DMS114 treated with DMSO at 0.1 percent for 48 hours (cell line): Measurements from ENCODE around the gene APRT.
"Not testable (repeated sequence)": the region's sequence is repeated elsewhere in the genome, so short reads cannot be mapped to it uniquely, and the experiment has no call there.

Experiments used
- DNase-seq: peaks from one replicate; lab custom pipeline; 2025; ENCODE audit not compliant: unreplicated experiment; lab: John Stamatoyannopoulos, UW

The APRT gene

GRCh38 chr16:88823646-88824045 lies 11.9 kb upstream of the APRT start:
- DNase-seq = not testable (repeated sequence)

DNA sequence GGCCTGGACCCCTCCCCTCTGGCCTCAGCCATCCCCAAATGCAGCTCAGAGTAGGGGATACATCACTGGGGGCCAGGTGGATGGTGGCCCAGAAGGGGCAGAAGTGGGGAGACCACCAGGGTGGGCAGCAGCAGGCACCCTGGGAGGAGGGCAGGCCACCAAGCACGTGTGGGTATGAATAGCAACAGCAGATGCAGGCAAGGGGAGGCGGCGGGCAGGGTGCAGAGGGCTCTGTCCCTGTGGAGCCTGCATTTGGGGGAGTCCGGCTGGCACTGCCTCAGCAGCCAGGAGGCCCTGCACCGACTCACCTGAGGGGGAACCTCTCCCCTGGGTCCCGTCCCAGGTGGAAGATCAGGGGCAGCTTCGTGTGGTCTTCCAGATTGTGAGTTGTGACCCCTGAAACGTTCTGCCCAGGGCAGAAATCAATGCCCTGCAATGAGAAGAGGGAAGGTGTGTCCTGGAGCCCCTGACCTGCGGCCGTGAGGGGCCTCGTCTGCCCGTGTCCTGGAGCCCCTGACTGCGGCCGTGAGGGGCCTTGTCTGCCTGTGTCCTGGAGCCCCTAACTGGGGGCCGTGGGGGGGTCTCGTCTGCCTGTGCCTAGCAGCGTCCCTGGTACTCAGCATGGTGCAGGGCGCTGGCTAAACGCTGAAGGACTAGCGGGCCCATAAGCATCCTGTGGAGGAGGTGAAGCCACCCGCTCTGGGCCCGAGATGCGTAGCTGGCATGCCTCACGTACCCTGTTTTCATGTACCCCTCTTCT lies 10.7 kb upstream of the APRT start:
- no peak for DNase-seq

DNA sequence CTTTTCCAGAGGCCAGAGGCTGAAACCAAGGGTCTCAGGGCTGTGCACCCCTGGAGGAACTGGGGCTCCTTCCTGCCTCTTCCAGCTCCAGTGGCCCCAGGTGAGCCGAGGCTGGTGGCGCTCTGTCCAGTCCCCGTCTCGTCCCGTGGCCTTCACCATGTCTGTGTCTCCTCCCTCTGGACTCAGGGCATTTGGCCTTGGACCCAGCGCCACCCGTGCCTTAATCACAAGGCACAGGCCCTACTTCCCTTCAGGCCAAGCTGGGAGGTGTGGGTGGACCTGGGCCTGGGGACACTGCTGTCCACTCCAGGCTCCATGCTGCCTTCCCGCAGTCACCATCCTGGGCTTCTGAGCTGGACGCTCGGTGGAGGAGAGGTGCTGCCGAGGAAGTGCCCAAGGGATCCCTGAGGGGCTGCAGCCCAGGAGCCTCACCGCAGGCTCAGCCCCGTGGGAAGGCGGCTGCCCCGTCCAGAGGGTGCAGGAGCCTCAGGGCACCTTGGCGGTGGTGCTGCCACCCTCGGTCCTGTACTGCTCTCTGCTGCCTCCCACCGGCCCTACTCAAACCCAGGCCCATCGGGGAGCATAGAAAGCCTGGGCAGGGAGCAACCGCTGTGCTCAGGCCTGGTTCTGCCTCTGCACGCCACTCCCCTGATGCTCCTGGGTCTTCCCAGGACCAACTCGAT lies 9.6 kb upstream of the APRT start:
- DNase-seq = no peak

DNA sequence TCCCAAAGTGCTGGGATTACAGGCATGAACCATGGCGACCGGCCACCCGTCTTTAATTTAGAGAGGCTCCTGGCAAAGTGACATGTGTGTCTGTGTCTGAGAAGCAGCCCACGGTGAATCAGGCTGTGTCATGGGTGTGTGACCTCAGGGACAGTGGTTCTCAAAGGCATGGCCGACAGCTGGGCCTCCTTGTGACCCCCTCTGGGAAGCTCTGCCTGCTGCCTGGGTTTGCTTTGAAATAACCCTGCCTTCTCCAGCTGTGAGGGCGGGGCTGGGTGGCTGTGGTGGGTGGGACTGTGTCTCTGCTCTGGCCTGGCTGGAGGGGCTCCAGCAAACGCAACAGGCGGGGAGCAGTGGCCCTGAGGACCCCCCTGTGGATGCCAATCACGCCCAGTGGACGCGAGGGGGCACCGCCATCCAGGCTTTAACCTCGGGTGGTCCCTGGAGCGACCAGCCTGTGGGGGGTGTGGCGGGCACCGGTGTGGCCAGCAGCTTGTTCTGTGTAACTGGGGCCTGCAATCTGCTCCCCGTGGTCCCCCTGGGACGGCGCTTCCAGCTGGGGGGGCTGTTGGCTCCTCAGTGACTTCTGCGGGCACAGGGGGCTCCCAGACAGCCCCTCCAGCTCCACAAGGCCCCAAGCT lies 8.8 kb upstream of the APRT start:
- no peak for DNase-seq

GRCh38 chr16:88819126-88819525 lies 7.4 kb upstream of the APRT start:
- DNase-seq = no peak

GRCh38 chr16:88818575-88818874 lies 6.8 kb upstream of the APRT start:
- no peak for DNase-seq

- no peak for DNase-seq
These were observed 6.3 kb upstream of the APRT start for GRCh38 chr16:88817785-88818574.

DNA sequence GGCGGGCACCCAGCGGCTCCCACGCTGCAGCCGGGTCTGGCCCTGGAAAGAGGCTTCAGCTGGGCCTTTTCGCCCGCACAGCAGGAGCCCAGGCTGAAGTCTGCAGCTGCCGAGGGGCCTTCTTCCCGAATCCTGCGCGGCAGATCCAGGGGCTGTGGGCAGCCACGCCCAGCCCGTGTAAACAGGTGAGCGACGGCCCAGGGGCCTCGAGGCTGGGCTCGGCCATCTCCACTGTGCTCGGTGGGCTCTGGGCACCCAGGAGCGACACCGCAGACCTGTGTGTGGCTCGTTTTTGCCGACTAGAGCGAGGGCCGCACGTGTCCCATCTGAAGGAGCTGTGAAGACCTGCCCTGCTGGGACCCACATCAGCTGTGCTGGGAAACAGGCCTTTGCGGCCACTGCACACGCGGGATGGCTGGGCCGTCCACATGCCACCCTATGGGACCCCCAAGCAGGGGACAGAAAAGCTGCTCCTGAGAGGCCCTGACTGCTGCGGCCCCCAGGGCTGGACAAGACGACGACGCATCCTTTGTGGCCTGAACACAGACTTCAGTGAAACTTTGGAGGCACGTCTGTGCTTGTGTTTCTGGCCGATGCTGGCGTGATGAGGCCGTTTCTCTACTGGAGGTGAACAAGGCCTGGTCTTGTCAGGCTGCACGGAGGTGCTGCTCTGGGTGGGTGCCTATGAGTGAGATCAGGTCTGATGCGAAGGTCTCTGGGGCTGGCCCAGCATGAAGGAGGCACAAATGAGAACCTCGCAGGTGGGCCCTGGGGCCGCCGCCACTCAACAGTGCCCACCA lies 5.2 kb upstream of the APRT start:
- no peak for DNase-seq

- DNase-seq = no peak
These were observed 4.3 kb upstream of the APRT start for GRCh38 chr16:88815901-88816589.

GRCh38 chr16:88815227-88815626 lies 3.5 kb upstream of the APRT start:
- no peak for DNase-seq

- no peak for DNase-seq
These were observed 2.4 kb upstream of the APRT start for GRCh38 chr16:88814144-88814502.

- no peak for DNase-seq
These were observed 1.8 kb upstream of the APRT start for GRCh38 chr16:88813269-88814143.

DNA sequence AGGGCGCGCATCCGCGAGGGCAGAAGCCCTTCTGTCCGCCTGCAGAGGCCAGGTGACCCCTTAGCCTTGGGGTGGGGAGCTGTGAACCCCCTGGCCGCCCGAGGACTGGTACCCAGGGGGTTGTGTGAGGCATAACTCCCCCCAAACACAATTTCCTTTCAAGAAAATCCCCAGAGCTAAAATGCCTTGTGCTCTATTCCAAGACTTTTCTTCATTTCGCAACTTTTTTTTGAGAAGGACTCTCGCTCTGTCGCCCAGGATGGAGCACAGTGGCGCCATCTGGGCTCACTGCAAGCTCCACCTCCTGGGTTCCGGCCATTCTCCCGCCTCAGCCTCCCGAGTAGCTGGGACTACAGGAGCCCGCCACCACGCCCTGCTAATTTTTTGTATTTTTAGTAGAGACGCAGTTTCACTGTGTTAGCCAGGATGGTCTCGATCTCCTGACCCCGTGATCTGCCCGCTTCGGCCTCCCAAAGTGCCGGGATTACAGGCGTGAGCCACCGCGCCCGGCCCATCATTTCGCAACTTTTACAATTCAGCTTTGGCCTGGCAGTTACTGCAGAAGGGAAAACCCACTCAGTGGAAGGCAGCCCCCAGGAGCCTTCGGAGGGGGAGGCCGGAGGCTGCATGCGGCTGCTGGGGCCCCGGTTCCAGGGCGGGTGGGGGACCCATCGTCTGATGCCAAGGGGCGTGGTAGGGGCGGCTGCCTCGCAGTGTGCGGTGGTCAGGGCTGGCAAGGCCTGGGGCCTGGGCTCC lies 963 bp upstream of the APRT start:
- no peak for DNase-seq

DNA sequence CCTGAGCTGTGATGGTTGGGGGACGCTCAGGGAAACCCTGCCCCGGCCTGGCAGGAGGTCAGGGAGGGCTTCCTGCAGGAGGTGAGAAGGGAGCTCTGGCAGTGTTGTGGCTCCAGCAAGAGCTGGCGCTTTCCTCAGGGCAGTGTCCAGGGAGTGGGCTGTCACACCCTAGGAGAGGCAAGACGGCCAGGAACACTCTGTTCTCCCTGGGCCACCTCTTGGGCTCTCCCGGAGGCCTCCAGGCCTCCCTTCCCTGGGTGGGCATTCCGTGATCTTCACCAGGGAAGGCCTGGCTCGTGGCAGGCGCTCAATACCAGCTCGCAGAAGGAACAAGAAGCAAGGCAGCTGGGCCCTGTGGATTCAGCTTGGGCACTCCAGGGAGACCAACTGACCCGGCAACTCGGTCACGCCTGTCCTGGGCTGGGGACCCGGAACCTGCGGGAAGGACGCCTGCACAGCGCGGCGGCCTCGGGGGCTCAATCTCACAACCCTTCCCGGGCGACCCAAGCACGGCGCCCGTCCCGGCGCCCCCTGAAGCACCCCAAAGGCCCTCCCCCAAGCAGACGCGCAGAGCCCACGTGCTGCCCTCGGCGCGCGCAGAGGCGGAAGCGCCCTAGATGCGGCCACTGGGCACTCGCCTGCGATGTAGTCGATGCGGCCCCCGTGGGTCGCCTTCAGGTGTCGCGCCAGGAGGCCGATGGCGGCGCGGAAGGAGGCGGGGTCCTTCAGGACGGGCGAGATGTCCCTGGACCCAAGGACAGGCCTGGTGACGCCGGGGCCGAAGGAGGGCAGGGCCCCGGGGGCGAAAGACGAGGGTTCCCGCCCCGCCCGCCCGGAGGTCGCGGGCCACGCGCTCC lies 588 bp downstream of the APRT start:
- DNase-seq = no peak

DNA sequence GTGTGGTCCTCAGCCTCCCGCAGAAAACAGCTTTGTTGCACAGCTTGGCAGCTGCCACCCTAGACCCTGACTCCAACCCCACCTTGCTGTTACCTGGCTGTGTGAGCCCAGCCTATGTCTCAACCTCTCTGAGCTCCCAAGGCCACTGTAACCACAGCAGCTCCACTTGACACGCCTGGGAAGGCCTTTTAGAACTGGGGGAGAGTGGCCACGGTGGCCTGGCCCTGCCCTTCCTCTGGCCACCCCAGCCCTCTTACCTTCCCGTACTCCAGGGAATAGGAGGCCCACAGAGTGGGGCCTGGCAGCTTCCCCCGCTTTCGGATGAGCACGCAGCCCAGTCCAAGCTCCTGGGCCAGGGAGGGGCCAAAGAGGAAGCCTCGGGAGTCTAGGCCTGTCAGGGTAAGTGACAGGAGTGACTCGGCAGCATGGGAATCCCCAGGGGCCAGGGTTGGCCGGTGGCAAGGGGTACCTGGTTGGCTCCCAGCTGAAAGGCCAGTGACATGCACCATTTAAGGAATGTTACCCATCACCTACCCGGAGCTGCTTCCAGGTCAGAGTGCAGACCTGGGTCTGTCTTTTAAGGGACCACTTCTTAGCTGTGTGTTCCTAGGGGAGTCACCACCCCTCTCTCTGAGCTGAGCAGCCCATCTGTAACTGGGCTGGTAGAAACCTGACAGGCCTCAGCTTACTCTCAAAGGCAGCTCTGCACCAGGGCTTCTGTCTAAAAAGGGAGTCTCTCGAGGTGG lies 1.4 kb downstream of the APRT start:
- DNase-seq = no peak

GRCh38 chr16:88809676-88810165 lies 2.0 kb downstream of the APRT start:
- DNase-seq = no peak
